ENCODE data around the gene FAU. TPM values are rescaled to one million over a fixed set of nuclear protein-coding genes. Genes with fewer than 3 reads are reported as not detected.

FAU gene
- total and polyA plus RNA-seq, 9 of the 15 experiments (the other 6 are each of a cell fraction or from before 2014, with no cell fraction given), result 433 to 1,827 (median 942) TPM

- TF ChIP-seq ZBTB43 (CRISPR knock-in tag; IDR thresholded peaks at IDR 0.05), result no peak
- TF ChIP-seq ZNF740 (CRISPR knock-in tag; IDR thresholded peaks at IDR 0.05), result no peak
- TF ChIP-seq ZNF740 (tag; IDR thresholded peaks at IDR 0.05), result peak in 1 of 2 experiments; percentile 55; a peak in 1 of 4 replicates
- no peak for TF ChIP-seq NCOA6 (IDR thresholded peaks at IDR 0.05)
- no peak for TF ChIP-seq AFF1 (IDR thresholded peaks at IDR 0.05; ENCODE audit: low read depth in 1 of 2, partially characterized antibody in 2 of 2)
- TF ChIP-seq CHD2 (IDR thresholded peaks at IDR 0.05; ENCODE audit: low read depth, low read length), result peak; percentile 76
- TF ChIP-seq ZNF518B (CRISPR knock-in tag; IDR thresholded peaks at IDR 0.05), result no peak
- 0 out of 2 replicates have a peak, but pooled peaks have one; percentile 13 for TF ChIP-seq MTA3 (IDR thresholded peaks at IDR 0.05; ENCODE audit: borderline replicate concordance)
- TF ChIP-seq ARNT (IDR thresholded peaks at IDR 0.05), result peak in 1 of 2 experiments; percentile 84; a peak in 1 of 4 replicates
- TF ChIP-seq E2F1 (CRISPR knock-in tag; IDR thresholded peaks at IDR 0.05), result no peak
- no peak for TF ChIP-seq HNRNPH1 (optimal IDR thresholded peaks at IDR 0.05; ENCODE audit: low read depth, low read length)
- TF ChIP-seq RAD21 (CRISPR knock-in tag; conservative IDR thresholded peaks at IDR 0.05 in 1 of 2, IDR thresholded peaks at IDR 0.05 in 1 of 2), result no peak
These were observed 13.2 kb upstream of the FAU start (continued) for GRCh38 chr11:65134952-65135632.
